ENCODE measurements around the gene ADCYAP1. TPM values are rescaled to one million over a fixed set of nuclear protein-coding genes. Genes with fewer than 3 reads are reported as not detected.

The ADCYAP1 gene
- total RNA-seq, 2 donors from 2014 or later: 7.3 to 28.0 TPM

DNA sequence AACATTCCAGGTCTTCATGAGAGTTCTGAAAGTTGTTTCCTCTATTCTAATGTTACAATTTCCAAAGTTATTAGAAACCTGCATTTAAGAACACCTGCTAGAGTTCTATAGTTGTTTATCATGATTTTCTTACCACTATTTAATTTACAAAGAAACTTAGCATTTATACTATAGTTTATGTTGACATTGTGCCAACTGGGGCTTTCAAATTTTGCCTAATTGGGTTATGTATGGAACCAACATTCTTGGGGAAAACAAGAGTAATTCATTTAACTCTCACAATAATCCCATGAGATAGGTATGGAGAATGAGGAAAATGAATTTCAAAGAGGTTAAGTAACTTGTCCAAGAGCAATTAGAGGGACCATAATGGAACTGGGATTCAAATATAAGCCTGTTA is 28.8 kb upstream of the ADCYAP1 start:
- TF ChIP-seq POLR2A (IDR thresholded peaks at IDR 0.05): no peak
- TF ChIP-seq, protein P1, sequence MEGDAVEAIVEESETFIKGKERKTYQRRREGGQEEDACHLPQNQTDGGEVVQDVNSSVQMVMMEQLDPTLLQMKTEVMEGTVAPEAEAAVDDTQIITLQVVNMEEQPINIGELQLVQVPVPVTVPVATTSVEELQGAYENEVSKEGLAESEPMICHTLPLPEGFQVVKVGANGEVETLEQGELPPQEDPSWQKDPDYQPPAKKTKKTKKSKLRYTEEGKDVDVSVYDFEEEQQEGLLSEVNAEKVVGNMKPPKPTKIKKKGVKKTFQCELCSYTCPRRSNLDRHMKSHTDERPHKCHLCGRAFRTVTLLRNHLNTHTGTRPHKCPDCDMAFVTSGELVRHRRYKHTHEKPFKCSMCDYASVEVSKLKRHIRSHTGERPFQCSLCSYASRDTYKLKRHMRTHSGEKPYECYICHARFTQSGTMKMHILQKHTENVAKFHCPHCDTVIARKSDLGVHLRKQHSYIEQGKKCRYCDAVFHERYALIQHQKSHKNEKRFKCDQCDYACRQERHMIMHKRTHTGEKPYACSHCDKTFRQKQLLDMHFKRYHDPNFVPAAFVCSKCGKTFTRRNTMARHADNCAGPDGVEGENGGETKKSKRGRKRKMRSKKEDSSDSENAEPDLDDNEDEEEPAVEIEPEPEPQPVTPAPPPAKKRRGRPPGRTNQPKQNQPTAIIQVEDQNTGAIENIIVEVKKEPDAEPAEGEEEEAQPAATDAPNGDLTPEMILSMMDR (IDR thresholded peaks at IDR 0.05): no peak
- no peak for ATAC-seq
- H3K4me1 ChIP-seq: no peaks in the 10 kb centered on the region
- H3K27ac ChIP-seq: no peak overlapping the region
- no peaks in the 10 kb centered on the region for H3K9me3 ChIP-seq
- no peaks in the 10 kb centered on the region for H3K27me3 ChIP-seq
- no peaks in the 10 kb centered on the region for H3K36me3 ChIP-seq (replicated peaks in 1 of 2; ENCODE audit: insufficient read depth in 1 of 2, low read depth in 2 of 2)
- intact Hi-C loops (cut with DNase I): no loop called here
- no peak overlapping the region for H3K4me3 ChIP-seq
- DNase-seq: no peak

DNA sequence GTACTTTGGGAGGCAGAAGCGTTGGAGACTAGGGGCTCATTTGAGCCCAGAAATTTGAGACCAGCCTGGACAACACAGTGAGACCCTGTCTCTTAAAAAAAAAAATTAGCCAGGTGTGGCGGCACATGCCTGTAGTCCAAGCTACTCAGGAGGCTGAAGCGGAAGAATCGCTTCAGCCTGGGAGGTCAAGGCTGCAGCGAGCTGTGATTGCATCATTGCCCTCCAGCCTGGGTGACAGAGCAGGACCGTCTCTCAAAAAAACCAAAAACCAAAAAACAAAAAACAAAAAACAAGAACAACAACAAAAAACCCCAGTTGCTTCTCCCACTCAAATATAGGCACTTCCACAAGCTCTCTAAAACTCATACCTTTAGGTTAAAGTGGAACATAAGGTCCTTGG is 27.4 kb upstream of the ADCYAP1 start:
- intact Hi-C loops (cut with DNase I): no loop called here
- 80% methylated on average over 6 of the region's 6 CpGs for WGBS, 2 donors
- TF ChIP-seq POLR2A (IDR thresholded peaks at IDR 0.05): no peak
- TF ChIP-seq, protein P1 (IDR thresholded peaks at IDR 0.05): no peak

DNA sequence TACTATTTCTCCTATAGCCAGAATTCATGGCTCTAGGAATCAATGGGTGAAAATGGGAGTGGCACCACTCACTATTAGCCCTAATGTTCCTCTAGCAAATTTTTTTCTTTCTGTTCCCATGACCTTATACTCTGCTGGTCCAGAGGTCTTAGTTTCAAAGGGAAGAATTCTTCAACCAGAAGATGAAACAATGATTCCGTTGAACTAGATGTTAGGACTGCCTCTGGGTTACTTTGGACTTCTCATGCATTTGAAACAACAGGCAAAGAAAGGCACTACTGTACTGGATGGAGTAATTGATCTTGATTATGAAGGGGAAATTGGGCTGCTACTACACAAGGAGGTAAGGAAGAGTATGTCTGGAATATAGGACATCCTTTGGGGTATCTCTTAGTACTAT is 18.6 kb upstream of the ADCYAP1 start:
- H3K36me3 ChIP-seq (replicated peaks in 1 of 2; ENCODE audit: insufficient read depth in 1 of 2, low read depth in 2 of 2): no peaks in the 10 kb centered on the region
- no peak for DNase-seq
- 47 to 57% methylated on average over 1 of the region's 1 CpG for WGBS, 2 donors
- intact Hi-C loops (cut with DNase I): no loop called here
- no peak for TF ChIP-seq POLR2A (IDR thresholded peaks at IDR 0.05)
- TF ChIP-seq, protein P1 (IDR thresholded peaks at IDR 0.05): no peak
- H3K27ac ChIP-seq: no peak overlapping the region
- no peak for ATAC-seq
- no peaks in the 10 kb centered on the region for H3K9me3 ChIP-seq
- H3K4me3 ChIP-seq: no peak overlapping the region
- H3K4me1 ChIP-seq: no peaks in the 10 kb centered on the region
- H3K27me3 ChIP-seq: no peaks in the 10 kb centered on the region

More for the DNA sequence above, 27.4 kb upstream of the ADCYAP1 start:
- Histone ChIP-seq H3K4me1 (no peaks in the 10 kb centered on the region), H3K4me3 (no peak overlapping the region), H3K27me3 (no peaks in the 10 kb centered on the region), H3K36me3 (replicated peaks in 1 of 2; ENCODE audit: insufficient read depth in 1 of 2, low read depth in 2 of 2) (no peaks in the 10 kb centered on the region), H3K9me3 (no peaks in the 10 kb centered on the region), H3K27ac (no peak overlapping the region)
- no peak for ATAC-seq
- DNase-seq: no peak

DNA sequence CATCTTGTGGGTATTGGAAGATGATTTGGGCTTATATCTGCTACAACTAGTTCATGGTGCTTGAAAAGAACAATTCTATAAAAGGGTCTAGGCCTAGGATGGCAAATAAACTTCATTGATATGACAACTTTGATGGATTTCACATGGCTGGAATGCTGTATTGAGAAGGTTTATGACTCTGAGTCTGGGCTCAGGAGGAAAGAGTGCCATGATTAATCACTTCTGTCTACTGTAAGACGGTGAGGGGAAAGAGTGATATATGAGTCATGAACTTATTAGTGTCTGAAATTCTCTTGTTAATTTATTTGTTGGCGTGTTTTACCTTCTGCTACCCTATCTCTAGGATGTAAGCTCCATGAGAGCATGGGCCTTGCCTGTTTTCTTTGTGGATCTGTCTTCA is 17.0 kb upstream of the ADCYAP1 start:
- H3K9me3 ChIP-seq: no peaks in the 10 kb centered on the region
- 44 to 47% methylated on average over 2 of the region's 2 CpGs for WGBS, 2 donors
- no peaks in the 10 kb centered on the region for H3K27me3 ChIP-seq

DNA sequence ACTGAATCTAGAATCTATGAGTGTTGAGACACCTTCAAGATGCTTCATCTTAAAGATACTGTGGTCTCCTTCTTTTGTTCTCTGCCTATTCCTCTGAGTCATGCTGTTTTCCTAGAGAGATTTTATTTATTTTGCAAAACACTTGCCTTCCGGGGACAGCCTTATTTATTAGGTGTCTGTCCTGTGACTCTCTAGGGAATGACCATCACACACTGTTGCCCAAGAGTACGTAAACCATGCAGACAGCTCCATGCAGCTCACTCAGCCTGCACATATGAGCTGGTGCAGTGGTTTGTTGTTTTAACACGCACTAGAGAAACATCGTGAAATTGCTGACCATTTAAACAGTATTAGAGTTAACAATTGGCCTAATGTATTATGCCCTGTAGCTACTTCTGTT is 12.4 kb upstream of the ADCYAP1 start:
- no peaks in the 10 kb centered on the region for H3K9me3 ChIP-seq
- intact Hi-C loops (cut with DNase I): no loop called here
- H3K4me1 ChIP-seq: no peaks in the 10 kb centered on the region
- WGBS, 2 donors: 49 to 54% methylated on average over 4 of the region's 4 CpGs
- H3K36me3 ChIP-seq (replicated peaks in 1 of 2; ENCODE audit: insufficient read depth in 1 of 2, low read depth in 2 of 2): no peaks in the 10 kb centered on the region
- H3K27ac ChIP-seq: no peak overlapping the region
- no peaks in the 10 kb centered on the region for H3K27me3 ChIP-seq
- TF ChIP-seq, protein P1 (IDR thresholded peaks at IDR 0.05): no peak
- TF ChIP-seq POLR2A (IDR thresholded peaks at IDR 0.05): no peak
- DNase-seq (no peak), ATAC-seq (no peak)
- no peak overlapping the region for H3K4me3 ChIP-seq

More for the DNA sequence above, 17.0 kb upstream of the ADCYAP1 start:
- Histone ChIP-seq H3K4me3 (no peak overlapping the region), H3K27ac (no peak overlapping the region), H3K36me3 (replicated peaks in 1 of 2; ENCODE audit: insufficient read depth in 1 of 2, low read depth in 2 of 2) (no peaks in the 10 kb centered on the region), H3K4me1 (no peaks in the 10 kb centered on the region)
- DNase-seq: no peak
- TF ChIP-seq, protein P1 (IDR thresholded peaks at IDR 0.05): no peak
- no peak for TF ChIP-seq POLR2A (IDR thresholded peaks at IDR 0.05)
- ATAC-seq: no peak
- intact Hi-C loops (cut with DNase I): no loop called here

All from body of pancreas (tissue), 4 donors.